ENCODE data around the gene MT1H.

The MT1H gene

DNA sequence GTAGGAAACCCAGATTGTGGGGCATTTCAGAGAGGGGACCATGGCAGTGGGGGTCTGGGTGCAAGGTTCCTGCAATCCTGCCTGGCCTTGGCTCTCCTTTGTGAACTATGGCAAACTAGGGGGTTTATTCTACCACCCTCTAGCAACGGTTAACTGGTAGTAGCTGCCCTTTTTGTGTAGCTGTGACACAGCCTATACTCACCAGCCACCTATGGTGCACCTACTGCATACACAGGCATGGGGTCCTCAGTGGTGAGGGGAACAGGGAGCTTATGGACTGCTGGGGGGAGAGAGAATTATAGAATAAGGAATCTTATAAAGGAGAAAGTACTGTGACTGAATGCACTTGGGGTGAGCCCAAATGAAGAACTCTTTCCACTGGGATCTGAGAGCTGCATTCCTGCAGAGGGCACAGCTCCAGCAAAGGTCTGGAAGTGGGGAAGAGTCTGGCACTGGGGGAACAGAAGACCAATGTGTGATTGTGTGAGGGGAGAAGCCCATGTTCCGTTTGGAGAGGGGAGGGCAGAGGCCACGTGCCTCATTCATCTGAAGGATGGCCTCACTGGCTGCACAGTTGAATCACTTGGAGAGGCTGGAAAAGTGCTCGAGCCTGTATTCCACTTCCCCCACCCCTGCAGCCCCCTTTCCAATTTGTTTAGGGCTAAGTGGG is 14.8 kb downstream of the MT1H start:
- DNase-seq (ENCODE audit: low spot score in 2 of 2) (no peak), ATAC-seq (no peak)
- H3K27ac Mint-ChIP-seq, result peak overlapping the region; percentile 52
- peak overlapping the region; percentile 86 for H3K4me3 Mint-ChIP-seq
- peaks cover 39% of the 10 kb centered on the region for H3K4me1 Mint-ChIP-seq
- no peaks in the 10 kb centered on the region for H3K9me3 Mint-ChIP-seq
- peaks cover 7% of the 10 kb centered on the region for H3K36me3 Mint-ChIP-seq

DNA sequence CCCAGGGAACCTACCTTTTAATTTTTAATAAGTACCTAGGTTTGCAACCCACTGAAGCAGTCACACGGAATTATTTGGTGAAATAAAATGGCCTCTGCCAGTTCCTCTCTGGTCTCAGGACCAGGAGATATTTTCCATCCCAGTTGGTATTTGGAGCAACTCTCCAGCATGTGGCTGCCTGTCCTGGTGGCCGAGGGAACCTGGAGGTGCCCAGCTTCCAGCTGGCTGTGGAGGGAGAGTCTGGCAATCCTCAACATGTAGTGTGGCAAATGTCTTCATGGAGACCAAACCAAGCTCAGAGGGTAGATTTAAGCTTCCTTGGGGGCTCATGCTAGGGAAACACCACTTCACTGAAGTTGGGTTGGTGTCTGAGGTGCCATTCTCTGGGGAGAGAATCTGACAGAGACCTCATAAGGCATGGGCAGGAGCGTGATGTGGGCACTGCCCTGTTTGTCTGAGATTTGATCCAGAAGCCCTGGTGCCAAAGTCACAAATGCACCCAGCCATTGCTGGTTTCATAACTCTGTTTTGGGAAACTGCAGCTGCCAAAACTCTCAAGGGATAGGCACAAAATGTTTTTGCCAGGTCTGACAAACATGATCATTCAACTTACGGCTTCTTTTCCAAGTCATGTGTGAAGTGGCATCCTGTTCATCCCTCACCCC is 15.4 kb downstream of the MT1H start:
- peaks cover 34% of the 10 kb centered on the region for H3K4me1 Mint-ChIP-seq
- H3K36me3 Mint-ChIP-seq, result peaks cover 7% of the 10 kb centered on the region
- ATAC-seq (no peak), DNase-seq (ENCODE audit: low spot score in 2 of 2) (no peak)
- H3K27ac Mint-ChIP-seq, result no peak overlapping the region
- no peaks in the 10 kb centered on the region for H3K9me3 Mint-ChIP-seq
- H3K4me3 Mint-ChIP-seq, result no peak overlapping the region

DNA sequence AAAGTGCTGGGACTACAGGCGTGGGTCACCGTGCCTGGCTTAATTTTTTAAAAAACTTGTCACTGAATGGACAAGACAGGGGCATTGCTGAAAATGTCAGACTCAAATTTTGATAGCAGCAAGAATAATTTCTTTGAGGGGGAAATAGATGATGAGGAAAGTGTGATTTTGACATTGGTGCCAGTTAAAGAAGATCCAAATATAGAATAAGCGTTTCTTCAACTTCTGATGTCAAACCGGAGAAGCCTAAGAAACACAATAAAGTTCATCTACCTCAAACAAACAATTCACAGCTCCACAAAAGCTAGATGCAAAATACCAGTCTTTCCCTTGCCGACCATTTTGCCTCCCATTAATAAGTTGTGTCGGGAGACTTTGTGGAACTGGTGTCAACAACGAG is 17.1 kb downstream of the MT1H start:
- peaks cover 7% of the 10 kb centered on the region for H3K36me3 Mint-ChIP-seq
- H3K9me3 Mint-ChIP-seq, result no peaks in the 10 kb centered on the region
- peaks cover 28% of the 10 kb centered on the region for H3K4me1 Mint-ChIP-seq
- H3K27ac Mint-ChIP-seq, result no peak overlapping the region
- ATAC-seq (no peak), DNase-seq (ENCODE audit: low spot score in 2 of 2) (no peak)
- H3K4me3 Mint-ChIP-seq, result no peak overlapping the region

DNA sequence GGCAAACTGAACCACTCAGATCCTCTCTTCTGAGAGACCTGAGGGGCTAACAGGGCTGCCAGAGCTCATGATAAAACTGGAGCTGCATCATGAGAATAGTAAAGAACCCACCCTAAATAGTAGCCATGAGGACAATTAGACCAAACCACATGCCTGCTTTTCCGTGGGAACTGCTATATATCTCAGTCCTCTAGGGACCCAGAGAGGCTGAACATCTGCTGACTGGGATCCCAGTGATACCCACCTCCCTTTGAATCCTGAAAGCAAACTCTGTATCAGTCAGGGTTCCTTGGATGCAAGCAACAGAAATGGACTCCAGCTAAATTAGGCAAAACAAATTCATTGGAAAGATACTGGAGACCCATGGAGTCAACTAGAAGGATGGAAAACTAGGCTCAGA is 19.1 kb downstream of the MT1H start:
- peaks cover 9% of the 10 kb centered on the region for H3K4me1 Mint-ChIP-seq
- H3K9me3 Mint-ChIP-seq, result no peaks in the 10 kb centered on the region
- H3K27ac Mint-ChIP-seq, result no peak overlapping the region
- no peak for DNase-seq (ENCODE audit: low spot score in 2 of 2)
- ATAC-seq, result no peak
- no peak overlapping the region for H3K4me3 Mint-ChIP-seq
- no peaks in the 10 kb centered on the region for H3K36me3 Mint-ChIP-seq

DNA sequence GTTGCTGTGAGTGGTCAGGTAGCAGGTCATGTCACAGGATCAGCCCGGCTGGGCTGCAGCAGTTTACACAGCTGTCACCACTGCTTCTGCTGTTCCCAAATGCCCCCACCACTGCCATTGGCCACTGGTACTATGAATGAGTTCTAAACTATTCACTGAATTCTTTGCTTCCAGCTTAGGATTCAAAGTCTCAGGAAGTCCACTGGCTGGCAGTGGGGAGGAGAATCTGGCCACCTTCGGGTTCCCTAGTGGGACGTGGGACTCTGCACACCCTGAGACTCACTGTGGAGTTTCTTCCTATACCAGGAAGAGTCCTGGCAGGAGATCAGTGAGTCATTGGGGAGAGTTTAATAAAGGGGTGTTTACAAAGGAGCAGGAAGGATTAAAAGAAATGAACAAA is 19.6 kb downstream of the MT1H start:
- no peak for ATAC-seq
- no peak overlapping the region for H3K4me3 Mint-ChIP-seq
- no peaks in the 10 kb centered on the region for H3K9me3 Mint-ChIP-seq
- no peak for DNase-seq (ENCODE audit: low spot score in 2 of 2)
- peaks cover 5% of the 10 kb centered on the region for H3K4me1 Mint-ChIP-seq
- H3K27ac Mint-ChIP-seq, result no peak overlapping the region
- H3K36me3 Mint-ChIP-seq, result no peaks in the 10 kb centered on the region

DNA sequence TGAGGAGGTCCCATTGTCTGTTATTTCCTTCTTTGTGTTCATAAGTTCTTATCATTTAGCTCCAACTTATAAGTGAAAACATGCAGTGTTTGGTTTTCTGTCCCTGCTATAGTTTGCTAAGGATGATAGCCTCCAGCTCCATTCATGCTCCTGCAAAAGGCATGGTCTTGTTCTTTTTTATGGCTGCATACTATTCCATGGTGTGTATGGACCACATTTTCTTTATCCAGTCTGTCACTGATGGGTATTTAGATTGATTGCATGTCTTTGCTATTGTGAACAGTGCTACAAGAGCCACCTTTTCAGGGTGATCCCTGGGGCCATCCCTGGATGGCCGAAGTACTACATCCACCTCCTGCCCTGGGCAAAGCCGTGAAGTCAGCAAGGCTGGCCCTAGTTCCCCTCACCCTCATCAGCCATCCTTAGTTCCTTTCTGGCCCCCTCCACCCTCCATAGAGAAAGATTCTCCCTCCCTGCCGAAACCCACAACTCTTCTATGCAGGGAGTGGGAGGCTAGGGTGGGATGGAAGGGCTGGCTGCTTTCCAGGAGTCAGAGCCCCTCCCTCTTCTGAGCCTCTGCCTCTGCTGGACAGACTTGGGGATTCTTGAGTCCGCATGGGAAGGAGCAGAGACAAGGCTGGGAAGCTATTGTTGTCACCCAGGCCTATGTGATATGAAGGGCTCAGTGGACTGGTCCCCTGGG is 21.0 kb downstream of the MT1H start:
- Mint-ChIP-seq H3K27ac (no peak overlapping the region), H3K4me1 (no peaks in the 10 kb centered on the region), H3K36me3 (no peaks in the 10 kb centered on the region), H3K9me3 (no peaks in the 10 kb centered on the region), H3K4me3 (no peak overlapping the region)
- ATAC-seq (no peak), DNase-seq (ENCODE audit: low spot score in 2 of 2) (no peak)

DNA sequence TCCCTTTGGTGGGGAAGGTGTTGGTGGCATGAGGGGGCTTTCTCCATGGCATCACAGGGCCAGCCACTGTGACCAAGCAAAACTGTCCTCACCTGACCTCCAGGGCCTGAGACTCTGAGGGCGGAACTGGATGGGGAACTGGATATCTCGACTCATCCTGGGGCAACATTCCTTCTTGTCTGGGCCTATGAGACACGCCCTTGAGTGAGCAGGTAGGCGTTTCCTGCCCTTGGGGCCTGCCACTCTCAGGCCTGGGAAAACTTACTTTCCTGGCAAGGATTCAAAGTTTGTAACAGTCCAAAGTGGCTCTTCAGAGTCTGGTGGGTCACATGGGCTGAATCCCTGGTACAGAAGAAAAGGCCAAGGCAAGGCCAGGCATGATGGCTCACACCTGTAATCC is 22.3 kb downstream of the MT1H start:
- DNase-seq (ENCODE audit: low spot score in 2 of 2), result no peak
- no peaks in the 10 kb centered on the region for H3K36me3 Mint-ChIP-seq
- no peak overlapping the region for H3K27ac Mint-ChIP-seq
- no peaks in the 10 kb centered on the region for H3K4me1 Mint-ChIP-seq
- no peak for ATAC-seq
- no peak overlapping the region for H3K4me3 Mint-ChIP-seq
- H3K9me3 Mint-ChIP-seq, result no peaks in the 10 kb centered on the region

DNA sequence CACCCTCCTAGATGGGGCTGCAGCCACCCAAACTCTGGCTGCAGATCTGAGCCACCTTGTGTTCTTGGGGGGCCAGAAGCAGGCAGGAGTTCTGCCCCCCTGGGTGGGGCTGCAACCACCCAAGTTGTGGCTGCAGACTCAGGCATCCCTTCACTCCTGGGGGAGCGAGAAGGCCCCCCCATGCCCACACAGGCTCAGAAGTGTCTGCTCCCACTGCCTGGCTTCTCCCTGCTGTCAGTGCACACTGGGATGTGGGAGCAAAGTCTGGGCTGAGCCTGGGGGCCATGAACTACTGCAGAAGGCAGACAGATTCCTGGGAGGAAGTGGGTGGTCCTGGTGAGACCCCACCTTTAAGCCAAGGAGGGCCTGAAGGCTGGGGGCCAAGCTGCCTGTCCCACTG is 25.6 kb downstream of the MT1H start:
- no peak overlapping the region for H3K4me3 Mint-ChIP-seq
- H3K36me3 Mint-ChIP-seq, result no peaks in the 10 kb centered on the region
- DNase-seq (ENCODE audit: low spot score in 2 of 2) (no peak), ATAC-seq (no peak)
- no peaks in the 10 kb centered on the region for H3K4me1 Mint-ChIP-seq
- H3K27ac Mint-ChIP-seq, result no peak overlapping the region
- no peaks in the 10 kb centered on the region for H3K9me3 Mint-ChIP-seq

DNA sequence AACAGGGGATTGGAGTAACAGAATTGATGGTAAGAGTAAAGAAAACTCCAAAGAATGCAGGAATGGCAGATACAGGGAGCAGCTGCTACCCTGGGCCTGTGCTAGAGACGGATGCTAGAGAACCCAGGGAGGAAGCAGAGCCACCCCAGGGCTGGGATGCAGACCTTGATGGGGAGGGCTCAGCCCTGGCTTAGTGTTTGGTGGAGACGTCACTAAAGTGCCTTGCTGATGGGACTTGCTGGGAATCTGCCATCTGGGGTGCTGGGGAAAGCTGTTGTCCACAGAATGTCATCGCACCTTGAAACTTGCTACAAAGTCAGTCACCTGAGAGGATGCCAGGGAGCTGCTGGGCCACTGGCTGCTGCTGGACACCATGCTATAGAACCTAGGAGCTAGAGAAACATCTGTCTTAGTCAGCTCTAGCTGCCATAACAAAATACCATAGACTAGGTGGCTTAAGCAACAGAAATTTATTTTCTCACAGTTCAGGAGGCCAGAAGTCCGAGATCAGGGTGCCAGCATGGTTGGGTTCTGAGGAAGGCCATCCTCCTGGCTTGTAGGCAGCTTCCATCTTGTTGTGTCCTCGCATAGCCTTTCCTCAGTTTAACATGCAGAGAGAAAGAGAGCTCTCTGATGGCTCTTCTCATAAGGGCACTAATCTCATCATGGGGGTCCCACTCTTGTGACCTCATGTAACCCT is 28.0 kb downstream of the MT1H start:
- Mint-ChIP-seq H3K4me3 (no peak overlapping the region), H3K9me3 (no peaks in the 10 kb centered on the region), H3K36me3 (no peaks in the 10 kb centered on the region), H3K4me1 (peaks cover 8% of the 10 kb centered on the region), H3K27ac (no peak overlapping the region)
- DNase-seq (ENCODE audit: low spot score in 2 of 2) (no peak), ATAC-seq (no peak)

DNA sequence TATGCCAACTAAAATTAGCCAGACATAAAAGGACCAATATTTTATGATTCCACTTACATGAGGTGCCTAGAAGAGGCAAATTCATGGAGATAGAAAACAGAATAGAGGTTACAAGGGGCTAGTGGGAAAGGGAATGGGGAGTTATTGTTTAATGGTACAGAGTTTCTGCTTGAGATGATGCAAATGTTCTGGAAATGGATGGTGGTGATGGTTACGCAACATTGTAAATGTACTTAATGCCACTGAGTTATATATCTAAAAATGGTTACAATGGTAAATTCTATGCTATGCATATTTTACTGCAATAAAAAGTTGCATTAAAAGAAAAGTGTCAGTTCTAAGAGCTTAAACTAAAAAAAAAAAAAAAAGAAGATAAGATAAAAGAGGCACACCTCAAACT is 30.6 kb downstream of the MT1H start:
- Mint-ChIP-seq H3K9me3 (no peaks in the 10 kb centered on the region), H3K36me3 (no peaks in the 10 kb centered on the region), H3K4me1 (peaks cover 8% of the 10 kb centered on the region), H3K27ac (no peak overlapping the region), H3K4me3 (no peak overlapping the region)
- ATAC-seq (no peak), DNase-seq (ENCODE audit: low spot score in 2 of 2) (no peak)

DNA sequence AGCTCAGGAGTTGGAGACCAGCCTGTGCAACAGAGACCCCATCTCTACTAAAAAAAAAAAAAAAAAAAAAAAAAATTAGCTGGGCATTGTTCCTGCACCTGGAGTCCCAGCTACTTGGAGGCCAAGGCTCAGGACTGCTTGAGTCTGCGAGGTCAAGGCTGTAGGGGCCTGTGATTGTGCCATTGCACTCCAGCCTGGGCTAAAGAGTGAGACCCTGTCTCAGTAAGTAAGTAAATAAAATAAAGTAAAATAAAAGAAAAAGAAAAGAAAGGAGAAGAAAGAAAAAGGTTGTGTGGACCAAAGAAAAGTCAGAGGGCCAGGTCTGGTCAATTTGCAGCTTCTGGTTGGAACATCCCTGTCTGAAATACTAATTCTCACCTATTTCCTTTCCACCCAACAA is 31.0 kb downstream of the MT1H start:
- H3K4me3 Mint-ChIP-seq, result no peak overlapping the region
- H3K27ac Mint-ChIP-seq, result no peak overlapping the region
- H3K9me3 Mint-ChIP-seq, result no peaks in the 10 kb centered on the region
- no peak for ATAC-seq
- no peak for DNase-seq (ENCODE audit: low spot score in 2 of 2)
- no peaks in the 10 kb centered on the region for H3K36me3 Mint-ChIP-seq
- H3K4me1 Mint-ChIP-seq, result peaks cover 8% of the 10 kb centered on the region

DNA sequence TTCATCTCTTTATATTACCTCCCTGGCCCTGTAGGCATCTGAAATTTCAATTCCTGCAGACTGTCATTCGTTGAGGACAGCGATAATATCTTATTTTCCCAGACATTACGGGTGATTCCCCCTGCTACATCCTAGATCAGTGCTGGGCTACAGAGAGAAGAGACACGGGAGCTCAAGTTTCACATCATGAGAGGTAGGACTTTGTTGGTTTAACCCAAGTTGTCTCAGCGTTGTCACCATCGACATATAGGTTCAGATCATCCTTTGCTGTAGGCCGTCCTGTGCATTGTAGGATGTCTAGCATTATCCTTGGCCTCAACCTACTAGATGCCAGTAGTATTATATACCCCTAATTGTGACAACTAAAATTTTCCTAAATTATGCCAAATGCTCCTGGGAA is 31.9 kb downstream of the MT1H start:
- no peaks in the 10 kb centered on the region for H3K36me3 Mint-ChIP-seq
- no peak overlapping the region for H3K4me3 Mint-ChIP-seq
- H3K27ac Mint-ChIP-seq, result no peak overlapping the region
- ATAC-seq (no peak), DNase-seq (ENCODE audit: low spot score in 2 of 2) (no peak)
- no peaks in the 10 kb centered on the region for H3K9me3 Mint-ChIP-seq
- H3K4me1 Mint-ChIP-seq, result peaks cover 8% of the 10 kb centered on the region

DNA sequence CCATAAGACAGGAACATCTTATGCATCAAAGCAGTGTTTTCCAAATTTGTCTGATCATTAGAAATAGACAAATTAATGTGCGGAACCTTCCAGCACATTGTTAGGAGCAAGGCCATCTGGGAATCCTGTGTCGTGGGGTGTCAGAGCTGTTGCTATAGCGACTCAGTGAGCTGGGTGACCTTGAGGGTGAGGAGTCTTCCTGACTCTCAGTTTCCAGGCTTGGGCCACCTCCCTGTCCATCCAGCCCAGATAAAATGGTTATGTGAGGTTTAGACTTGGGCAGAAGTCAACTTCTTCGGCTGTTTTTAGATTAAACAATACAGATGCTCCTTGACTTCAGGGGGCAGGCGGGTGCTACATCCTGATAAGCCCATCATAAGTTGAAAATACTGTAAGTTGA is 33.2 kb downstream of the MT1H start:
- H3K36me3 Mint-ChIP-seq, result no peaks in the 10 kb centered on the region
- no peaks in the 10 kb centered on the region for H3K9me3 Mint-ChIP-seq
- H3K4me1 Mint-ChIP-seq, result peaks cover 8% of the 10 kb centered on the region
- H3K27ac Mint-ChIP-seq, result no peak overlapping the region
- no peak for ATAC-seq
- no peak overlapping the region for H3K4me3 Mint-ChIP-seq
- DNase-seq (ENCODE audit: low spot score in 2 of 2), result no peak

DNA sequence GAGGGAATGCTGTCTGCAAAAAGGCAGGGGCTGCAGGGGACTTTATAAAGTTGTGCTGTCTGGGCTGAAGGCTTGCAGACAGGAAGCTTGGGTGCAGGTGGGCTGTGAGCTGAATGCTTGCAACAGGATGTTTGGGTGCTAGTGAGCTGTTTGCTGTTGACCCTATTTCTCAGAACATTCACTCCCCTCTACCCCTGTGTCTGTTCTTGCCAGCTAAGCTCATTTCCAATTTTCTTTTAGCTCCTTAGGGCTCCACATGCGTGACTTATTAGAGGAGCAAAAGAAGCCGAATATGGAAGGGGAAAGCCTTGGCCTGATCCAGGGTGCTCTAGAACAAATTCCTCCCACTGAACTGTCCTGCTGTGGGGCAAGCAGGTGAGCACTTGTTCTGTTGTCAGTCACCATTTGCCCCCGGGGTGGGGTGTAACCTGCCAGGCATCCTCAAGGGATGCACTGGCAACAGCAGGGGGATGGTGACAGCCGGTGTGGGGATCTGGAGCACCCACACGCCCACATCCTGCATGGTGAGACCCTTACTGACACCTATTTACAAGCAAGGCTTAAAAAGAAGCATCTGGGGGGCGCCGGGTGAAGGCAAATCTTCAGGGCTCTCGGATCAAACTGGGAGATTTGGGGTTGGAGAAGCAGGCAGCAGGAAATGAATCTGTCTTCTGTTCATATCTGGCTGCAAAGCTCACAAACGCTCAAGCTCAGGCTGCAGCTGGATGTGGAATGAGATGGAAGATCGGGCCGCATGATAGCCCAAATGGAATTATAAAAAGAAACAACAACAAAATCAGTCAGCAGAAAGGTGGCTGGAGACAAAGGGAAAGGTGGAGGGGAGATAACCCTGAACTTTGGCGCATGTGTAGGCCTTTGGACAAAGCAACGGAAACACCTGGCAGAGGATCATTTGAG is 39.2 kb downstream of the MT1H start:
- no peaks in the 10 kb centered on the region for H3K9me3 Mint-ChIP-seq
- H3K4me1 Mint-ChIP-seq, result peaks cover 36% of the 10 kb centered on the region
- H3K27ac Mint-ChIP-seq, result peak overlapping the region; percentile 88
- H3K4me3 Mint-ChIP-seq, result peak overlapping the region; percentile 70
- DNase-seq (ENCODE audit: low spot score in 2 of 2) (peak in 1 of 2 donors; percentile 60), ATAC-seq (peak; percentile 72)
- H3K36me3 Mint-ChIP-seq, result no peaks in the 10 kb centered on the region

All from stimulated activated effector memory CD8-positive, alpha-beta T cell treated with anti-CD3 and anti-CD28 coated beads, Interleukin-12 subunit alpha, Interleukin-12 subunit beta, amount 100 ng/mL, for 72 hours (primary cell).